Measurements from ENCODE around the gene ISM2. TPM values are rescaled to one million over a fixed set of nuclear protein-coding genes. Genes with fewer than 3 reads are reported as not detected.
"Not testable (repeated sequence)": the region's sequence is repeated elsewhere in the genome, so short reads cannot be mapped to it uniquely, and the experiment has no call there.

Gene ISM2
- total RNA-seq, 1 donor from 2014 or later = 0.46 TPM

DNA sequence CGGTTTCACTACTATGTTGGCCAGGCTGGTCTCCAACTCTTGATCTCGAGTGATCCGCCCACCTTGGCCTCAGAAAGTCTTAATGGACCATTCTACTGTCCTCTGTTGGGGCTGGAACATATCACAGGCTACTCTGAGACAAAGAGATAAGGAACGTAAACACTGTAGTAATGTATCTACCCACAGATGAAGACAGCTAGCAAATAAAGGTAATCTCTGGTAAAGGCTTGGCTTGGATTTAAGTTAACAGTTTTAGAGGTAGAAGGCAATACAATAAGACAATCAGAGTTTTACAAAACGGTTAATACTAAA, 44.6 kb upstream of the ISM2 start:
- TF ChIP-seq, protein P1, sequence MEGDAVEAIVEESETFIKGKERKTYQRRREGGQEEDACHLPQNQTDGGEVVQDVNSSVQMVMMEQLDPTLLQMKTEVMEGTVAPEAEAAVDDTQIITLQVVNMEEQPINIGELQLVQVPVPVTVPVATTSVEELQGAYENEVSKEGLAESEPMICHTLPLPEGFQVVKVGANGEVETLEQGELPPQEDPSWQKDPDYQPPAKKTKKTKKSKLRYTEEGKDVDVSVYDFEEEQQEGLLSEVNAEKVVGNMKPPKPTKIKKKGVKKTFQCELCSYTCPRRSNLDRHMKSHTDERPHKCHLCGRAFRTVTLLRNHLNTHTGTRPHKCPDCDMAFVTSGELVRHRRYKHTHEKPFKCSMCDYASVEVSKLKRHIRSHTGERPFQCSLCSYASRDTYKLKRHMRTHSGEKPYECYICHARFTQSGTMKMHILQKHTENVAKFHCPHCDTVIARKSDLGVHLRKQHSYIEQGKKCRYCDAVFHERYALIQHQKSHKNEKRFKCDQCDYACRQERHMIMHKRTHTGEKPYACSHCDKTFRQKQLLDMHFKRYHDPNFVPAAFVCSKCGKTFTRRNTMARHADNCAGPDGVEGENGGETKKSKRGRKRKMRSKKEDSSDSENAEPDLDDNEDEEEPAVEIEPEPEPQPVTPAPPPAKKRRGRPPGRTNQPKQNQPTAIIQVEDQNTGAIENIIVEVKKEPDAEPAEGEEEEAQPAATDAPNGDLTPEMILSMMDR (conservative IDR thresholded peaks at IDR 0.05) = no peak
- Mint-ChIP-seq H3K4me1 (ENCODE audit: unreplicated experiment) (peaks cover 13% of the 10 kb centered on the region), H3K27me3 (no peaks in the 10 kb centered on the region), H3K27ac (no peak overlapping the region), H3K36me3 (peaks cover 8% of the 10 kb centered on the region), H3K4me3 (no peak overlapping the region), H3K9me3 (no peaks in the 10 kb centered on the region)
- no peak for DNase-seq (ENCODE audit: extremely low spot score, unreplicated experiment)

DNA sequence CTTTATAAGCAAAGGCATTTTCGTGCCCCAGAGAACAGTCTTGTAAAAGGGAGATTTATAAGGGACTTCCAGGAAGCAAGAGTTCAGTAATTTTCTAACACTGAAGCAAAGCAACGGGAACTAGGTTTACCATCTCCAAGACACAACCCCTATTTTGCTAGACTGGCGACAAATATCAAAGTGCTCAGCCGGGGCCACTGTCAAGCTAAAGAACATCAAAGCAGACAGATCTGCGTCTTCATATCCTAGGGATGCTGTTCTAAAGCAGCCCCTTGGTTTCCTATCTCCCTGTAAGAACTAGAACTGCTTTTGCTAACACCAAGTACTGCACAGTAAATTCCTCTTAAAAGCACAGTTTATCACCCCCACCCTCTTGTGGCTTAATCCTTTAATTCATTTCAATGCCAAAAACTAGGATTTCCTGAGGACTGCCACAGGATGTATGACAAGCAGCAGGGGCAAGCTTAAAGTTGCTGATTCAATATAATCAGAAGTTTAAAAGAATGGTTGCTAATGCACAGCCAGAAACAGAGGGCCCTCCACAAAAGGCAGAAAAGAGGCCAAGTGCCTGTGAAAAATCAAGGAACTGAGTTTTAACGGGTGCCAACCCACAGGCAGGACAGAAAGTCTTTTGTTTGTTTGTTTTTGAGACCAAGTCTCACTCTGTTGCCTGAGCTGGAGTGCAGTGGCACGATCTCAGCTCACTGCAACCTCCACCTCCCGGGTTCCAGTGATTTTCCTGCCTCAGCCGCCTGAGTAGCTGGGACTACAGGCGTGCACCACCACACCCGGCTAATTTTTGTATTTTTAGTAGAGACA, 44.0 kb upstream of the ISM2 start:
- peaks cover 13% of the 10 kb centered on the region for H3K4me1 Mint-ChIP-seq (ENCODE audit: unreplicated experiment)
- TF ChIP-seq, protein P1 (conservative IDR thresholded peaks at IDR 0.05) = no peak
- DNase-seq (ENCODE audit: extremely low spot score, unreplicated experiment) = no peak
- peaks cover 8% of the 10 kb centered on the region for H3K36me3 Mint-ChIP-seq
- no peak overlapping the region for H3K4me3 Mint-ChIP-seq
- no peaks in the 10 kb centered on the region for H3K9me3 Mint-ChIP-seq
- H3K27me3 Mint-ChIP-seq = no peaks in the 10 kb centered on the region
- no peak overlapping the region for H3K27ac Mint-ChIP-seq

DNA sequence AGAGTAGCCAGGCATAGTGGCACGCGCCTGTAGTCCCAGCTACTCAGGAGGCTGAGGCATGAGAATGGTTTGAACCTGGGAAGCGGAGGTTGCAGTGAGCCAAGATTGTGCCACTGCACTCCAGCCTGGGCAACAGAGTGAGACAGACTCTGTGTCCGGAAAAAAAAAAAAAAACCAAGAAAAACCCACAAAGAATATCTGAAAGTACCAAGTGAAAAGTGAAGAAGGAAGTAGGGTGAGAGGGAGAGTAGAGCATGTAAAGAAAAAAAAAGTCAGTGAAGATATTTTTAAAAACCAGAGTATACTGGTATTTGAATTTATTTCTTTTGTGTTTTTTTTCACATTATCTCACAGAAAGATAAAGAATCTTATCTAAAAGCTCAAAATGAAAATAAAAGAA, 43.3 kb upstream of the ISM2 start:
- H3K36me3 Mint-ChIP-seq = peaks cover 8% of the 10 kb centered on the region
- H3K27me3 Mint-ChIP-seq = no peaks in the 10 kb centered on the region
- H3K9me3 Mint-ChIP-seq = no peaks in the 10 kb centered on the region
- peaks cover 13% of the 10 kb centered on the region for H3K4me1 Mint-ChIP-seq (ENCODE audit: unreplicated experiment)
- H3K27ac Mint-ChIP-seq = no peak overlapping the region
- H3K4me3 Mint-ChIP-seq = no peak overlapping the region
- TF ChIP-seq, protein P1 (conservative IDR thresholded peaks at IDR 0.05) = no peak
- no peak for DNase-seq (ENCODE audit: extremely low spot score, unreplicated experiment)

DNA sequence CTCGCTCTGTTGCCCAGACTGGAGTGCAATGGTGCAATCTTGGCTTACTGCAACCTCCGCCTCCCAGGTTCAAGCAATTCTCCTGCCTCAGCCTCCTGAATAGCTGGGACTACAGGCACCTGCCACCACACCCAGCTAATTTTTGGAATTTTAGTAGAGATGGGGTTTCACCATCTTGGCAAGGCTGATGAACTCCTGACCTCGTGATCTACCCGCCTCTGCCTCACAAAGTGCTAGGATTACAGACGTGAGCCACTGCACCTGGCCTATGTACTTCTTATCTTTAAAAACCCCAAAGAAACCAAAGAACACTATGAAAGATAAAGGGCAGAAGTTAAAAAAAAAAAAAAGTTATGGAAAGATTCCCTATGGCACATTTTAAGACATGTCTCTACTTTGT, 38.3 kb upstream of the ISM2 start:
- not testable (repeated sequence) for H3K4me3 Mint-ChIP-seq; DNase-seq (ENCODE audit: extremely low spot score, unreplicated experiment); H3K9me3 Mint-ChIP-seq; H3K4me1 Mint-ChIP-seq (ENCODE audit: unreplicated experiment); H3K27me3 Mint-ChIP-seq; H3K27ac Mint-ChIP-seq
- H3K36me3 Mint-ChIP-seq = peaks cover 13% of the 10 kb centered on the region

DNA sequence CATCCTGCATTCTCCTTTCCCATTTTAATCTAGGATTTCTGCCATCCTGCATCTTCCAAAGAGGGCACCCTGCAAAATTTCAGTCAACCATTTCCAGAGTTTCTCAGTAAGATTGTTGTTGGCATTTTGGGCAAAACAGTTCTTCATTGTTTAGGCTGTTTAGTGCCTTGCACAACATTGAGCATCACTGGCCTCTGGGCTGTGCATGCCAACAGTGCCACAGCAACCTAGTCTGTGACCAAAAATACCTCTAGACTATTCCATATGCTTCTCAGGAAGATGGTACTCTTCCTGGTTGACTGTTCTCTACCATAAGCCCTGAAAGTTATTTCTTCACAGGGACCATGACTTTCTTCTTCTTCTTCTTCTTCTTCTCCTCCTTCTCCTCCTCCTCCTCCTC, 32.5 kb upstream of the ISM2 start:
- H3K4me1 Mint-ChIP-seq (ENCODE audit: unreplicated experiment) = no peaks in the 10 kb centered on the region
- H3K27me3 Mint-ChIP-seq = no peaks in the 10 kb centered on the region
- no peaks in the 10 kb centered on the region for H3K9me3 Mint-ChIP-seq
- no peak for DNase-seq (ENCODE audit: extremely low spot score, unreplicated experiment)
- H3K36me3 Mint-ChIP-seq = peaks cover 18% of the 10 kb centered on the region
- TF ChIP-seq, protein P1 (conservative IDR thresholded peaks at IDR 0.05) = no peak
- no peak overlapping the region for H3K4me3 Mint-ChIP-seq
- H3K27ac Mint-ChIP-seq = no peak overlapping the region

DNA sequence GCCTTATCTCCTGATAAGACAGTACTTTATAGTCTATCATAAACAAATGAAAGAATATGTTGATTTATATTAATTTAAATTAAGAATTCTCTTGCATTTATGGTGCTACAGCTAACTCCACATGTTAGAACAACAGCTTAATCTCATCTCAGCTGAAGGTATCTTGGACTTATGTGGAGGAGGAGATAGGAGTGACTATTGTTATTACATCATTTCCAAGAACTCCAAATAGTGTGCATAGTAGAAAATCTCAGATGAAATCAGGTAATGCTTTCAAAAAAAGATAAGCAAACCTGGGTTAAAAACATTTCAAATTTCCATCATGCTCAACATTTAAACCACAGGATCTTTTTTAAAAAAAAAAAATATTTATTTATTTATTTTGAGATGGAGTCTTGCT, 31.3 kb upstream of the ISM2 start:
- Mint-ChIP-seq H3K36me3 (peaks cover 10% of the 10 kb centered on the region), H3K27ac (no peak overlapping the region), H3K4me1 (ENCODE audit: unreplicated experiment) (no peaks in the 10 kb centered on the region), H3K27me3 (no peaks in the 10 kb centered on the region), H3K4me3 (no peak overlapping the region), H3K9me3 (no peaks in the 10 kb centered on the region)
- TF ChIP-seq, protein P1 (conservative IDR thresholded peaks at IDR 0.05) = no peak
- no peak for DNase-seq (ENCODE audit: extremely low spot score, unreplicated experiment)
